Stimulated activated CD8-positive, alpha-beta memory T cell treated with anti-CD3 and anti-CD28 coated beads, Interleukin-12 subunit alpha, Interleukin-12 subunit beta, amount 100 ng/mL, for 24 hours (primary cell): ENCODE data around the gene PLA2G4E.

ENCODE experiments used
- DNase-seq: peaks from one replicate; pipeline ENCODE4 v3.0.0-alpha.2; 2020; ENCODE audit errors: extremely low read depth

The PLA2G4E gene

DNA sequence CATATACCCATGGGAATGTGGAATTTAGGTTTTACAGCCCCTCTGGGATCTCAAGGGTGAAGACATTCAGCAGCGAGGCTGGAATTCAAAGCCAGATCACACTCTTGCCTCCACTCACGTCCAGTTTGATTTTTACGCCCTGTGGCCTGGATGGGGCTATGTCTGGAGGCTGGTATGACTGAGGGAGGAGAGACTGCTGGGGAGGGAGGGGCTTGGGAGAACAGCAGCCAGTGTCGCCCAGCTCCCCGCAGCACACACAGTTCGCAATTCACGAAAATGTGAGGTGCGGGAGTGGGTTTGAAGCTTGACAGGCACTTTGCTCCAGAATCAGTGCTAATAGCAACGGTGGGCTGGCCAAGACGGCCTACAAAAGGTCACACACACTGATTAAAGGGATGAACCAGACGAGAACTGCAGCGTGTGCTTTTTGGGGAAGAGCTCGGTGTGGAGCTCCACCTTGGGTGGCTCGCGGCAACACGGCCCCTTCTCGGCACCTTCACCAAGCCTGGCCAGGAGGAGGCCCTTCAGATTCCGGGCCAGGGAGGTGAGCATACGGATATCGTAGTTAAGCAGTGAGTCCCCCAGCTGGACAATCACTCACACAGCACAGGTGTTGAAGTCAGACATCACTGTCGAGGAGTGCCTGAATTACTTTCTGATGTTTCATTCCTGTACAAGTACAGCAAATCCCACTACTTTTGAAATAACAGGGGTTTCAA, 64.9 kb downstream of the PLA2G4E start:
- no peak for DNase-seq

- no peak for DNase-seq
Observed at GRCh38 chr15:41955100-41955499, 65.7 kb downstream of the PLA2G4E start.

DNA sequence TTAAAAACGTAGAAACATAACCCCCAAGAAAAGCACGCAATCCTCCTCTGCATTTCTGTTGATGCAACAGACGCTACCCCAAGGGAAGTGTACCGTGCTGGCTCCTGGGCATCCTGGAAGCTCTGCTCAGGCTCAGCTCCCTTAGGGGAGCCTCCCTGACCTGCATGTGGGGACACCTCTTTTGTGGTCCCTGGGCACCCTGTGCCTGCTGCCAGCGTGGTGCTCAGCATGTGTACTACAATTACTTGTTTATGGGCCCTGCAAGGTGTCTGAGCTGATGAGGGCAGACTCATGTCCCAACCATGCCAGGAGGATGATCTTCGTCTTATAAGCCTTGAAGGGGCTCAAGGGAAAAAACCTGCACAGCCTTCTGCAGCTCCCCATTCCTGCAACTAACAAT, 66.8 kb downstream of the PLA2G4E start:
- DNase-seq: no peak

DNA sequence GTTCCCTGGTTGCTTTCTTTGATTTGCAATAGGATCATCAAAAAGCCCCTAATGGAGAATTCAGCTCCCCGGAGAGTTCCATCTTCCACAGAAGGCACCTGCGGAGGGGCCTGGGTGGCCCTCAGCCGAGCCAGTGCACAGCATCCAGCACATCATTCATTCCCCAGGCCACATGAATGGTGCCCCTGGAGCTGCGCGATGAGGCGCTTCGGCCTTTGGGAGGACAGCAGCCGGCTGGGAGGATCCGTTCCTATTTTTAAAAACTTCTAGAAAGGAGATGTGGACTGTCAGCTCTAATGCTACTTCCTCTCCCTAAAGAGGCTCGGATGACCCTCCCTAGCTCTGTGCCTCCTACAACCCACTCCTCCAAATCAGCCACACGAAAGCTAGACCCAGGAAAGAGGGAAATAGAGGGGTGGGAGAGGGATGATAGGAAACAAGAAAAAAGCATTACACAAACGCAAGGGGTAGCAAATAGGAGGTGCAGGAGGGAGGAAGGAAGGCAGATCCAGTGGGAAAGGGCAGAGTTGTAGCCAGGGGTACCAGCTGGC, 68.8 kb downstream of the PLA2G4E start:
- no peak for DNase-seq

- no peak for DNase-seq
Observed at GRCh38 chr15:41951571-41951970, 69.3 kb downstream of the PLA2G4E start.

- no peak for DNase-seq
Observed at GRCh38 chr15:41950489-41950888, 70.4 kb downstream of the PLA2G4E start.

GRCh38 chr15:41950127-41950483, 70.7 kb downstream of the PLA2G4E start:
- DNase-seq: no peak

DNA sequence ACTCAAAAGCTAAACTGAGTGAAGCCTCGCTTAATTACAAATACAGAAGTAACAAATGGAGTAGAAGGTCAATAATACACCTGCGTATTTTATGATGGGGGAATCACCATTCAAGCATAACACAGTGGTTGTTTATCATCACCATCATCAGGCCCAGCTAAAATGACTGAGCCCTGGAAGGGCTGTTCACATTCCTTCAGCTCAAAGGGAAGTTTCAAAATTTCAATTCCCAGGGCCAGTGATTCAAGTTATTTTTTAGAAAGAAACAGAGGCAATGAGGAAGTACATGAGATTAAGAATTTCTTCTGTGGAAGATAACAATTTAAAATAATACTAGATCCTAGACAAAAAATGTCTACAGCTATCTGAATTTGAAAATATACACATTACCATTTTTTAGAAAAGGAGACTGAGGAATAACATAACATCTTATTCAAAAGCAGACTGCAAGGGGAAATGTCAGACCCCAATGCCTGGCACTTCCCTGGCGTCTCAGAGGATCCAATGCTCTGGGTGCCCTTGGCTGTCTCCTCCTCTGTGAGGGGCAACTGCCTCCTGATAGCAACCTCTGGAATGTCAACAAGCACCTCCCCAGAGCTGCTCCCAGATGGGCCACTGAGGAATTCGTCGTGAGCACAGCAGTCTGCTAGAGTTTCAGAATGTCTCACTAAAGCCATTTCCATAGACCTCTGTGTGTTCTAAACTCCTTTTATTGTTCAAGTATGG, 71.3 kb downstream of the PLA2G4E start:
- no peak for DNase-seq

DNA sequence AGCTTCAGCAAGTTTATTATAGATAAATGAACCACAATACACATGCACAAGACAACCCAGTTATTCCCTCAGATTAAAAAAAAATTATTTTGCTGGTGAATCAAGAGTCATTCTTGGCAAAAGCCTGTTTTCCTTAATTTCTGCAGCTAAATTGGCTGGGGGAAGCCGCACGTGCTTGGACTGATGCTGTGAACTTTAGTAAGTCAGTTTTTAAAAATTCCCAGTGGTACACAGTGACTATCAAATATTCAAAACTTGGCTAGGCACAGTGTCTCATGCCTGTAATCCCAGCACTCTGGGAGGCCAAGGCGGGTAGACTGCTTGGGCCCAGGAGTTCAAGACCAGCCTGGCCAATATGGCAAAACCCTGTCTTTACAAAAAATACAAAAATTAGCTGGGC, 72.4 kb downstream of the PLA2G4E start:
- no peak for DNase-seq

GRCh38 chr15:41946970-41947369, 73.9 kb downstream of the PLA2G4E start:
- no peak for DNase-seq

- no peak for DNase-seq
Observed at GRCh38 chr15:41945731-41946130, 75.1 kb downstream of the PLA2G4E start.

- no peak for DNase-seq
Observed at GRCh38 chr15:41945221-41945620, 75.6 kb downstream of the PLA2G4E start.

GRCh38 chr15:41944313-41944940, 76.4 kb downstream of the PLA2G4E start:
- no peak for DNase-seq

GRCh38 chr15:41943543-41944312, 77.1 kb downstream of the PLA2G4E start:
- no peak for DNase-seq

DNA sequence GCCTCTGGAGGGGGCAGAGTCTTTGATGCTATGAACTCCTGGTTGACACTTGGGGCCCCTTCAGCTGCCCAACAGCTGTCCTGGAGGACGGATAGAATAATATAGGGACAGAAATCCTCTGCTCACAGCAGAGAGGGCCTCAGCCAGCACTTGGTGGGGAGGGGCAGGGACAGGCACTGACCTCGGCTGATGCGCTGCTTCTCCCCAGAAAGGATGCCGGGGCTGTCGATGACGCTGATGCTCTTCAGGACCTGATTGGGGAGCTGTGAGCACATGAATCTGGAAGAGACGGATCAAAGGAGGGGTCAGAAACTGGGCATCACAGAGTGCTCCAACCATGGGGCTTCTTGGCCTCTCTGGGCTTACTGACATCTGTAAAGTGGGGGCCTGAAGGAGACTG, 78.0 kb downstream of the PLA2G4E start:
- no peak for DNase-seq

DNA sequence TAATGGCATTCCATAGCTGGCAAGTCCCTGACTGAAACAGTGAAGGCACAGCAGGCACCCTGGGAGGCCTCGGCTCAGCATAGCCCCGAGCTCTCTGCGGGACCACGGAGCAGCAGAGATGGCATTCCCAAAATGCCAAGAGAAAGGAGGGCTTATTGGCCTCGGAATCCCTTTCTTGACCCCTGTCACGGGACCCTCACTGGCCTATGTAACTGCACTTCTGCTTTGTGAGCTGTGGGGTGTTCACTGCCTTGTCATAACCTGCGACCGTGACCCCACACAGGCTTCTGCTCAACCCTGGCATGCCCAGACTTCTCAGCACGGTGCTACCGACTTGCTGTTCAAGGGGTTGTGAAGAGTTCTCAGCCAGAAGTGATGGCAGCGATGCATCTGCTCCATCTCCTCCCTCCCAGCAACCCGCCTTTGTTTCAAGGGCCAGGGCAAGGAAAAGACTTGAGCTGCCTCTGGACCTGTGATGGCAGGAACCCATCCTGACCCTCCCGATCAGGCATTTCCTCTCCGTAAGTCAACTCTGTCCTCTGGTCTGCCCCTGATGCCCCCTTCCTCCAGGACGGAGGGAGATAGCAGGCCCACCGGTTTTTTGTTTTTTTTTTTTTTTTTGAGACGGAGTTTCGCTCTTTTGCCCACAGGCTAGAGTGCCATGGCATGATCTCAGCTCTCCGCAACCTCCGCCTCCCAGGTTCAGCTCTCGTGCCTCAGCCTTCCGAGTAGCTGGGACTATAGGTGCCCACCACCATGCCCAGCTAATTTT, 79.0 kb downstream of the PLA2G4E start:
- no peak for DNase-seq

DNA sequence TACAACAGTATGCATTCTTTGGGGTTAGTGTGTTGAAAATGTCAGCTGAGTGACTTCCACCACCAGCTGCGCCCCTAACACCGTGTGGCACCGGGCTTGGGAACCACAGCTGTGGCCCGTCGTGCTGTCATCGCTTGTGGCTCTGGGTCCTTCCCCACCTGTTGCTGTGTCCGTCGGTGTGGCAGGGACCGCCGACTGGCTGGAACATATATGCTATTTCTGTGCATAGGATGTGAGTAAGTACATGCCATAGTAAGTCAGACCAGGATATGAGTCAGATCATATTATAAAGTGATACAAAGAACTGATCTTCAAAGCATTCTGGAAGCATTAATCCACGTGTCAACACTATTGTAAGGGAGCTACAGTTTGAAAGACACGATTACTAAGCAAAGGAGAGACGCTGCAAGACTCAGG, 80.4 kb downstream of the PLA2G4E start:
- DNase-seq: no peak

DNA sequence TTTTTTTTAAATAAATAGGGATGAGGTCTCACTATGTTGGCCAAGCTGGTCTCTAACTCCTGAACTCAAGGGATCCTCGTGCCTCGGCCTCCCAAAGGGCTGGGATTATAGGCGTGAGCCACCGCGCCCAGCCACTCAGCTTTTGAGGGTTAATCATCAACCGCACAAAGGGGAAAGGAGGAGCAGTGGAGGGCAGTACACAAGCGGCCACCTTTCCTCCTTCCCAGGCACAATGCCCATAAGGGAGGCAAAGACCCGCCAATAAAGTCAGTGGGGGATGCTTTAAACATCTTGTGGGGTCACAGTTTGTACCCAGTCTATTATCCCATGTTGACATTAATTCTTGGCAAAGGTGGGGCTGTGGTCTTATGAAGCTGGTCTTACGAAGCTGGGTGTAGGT, 80.9 kb downstream of the PLA2G4E start:
- DNase-seq: no peak

DNA sequence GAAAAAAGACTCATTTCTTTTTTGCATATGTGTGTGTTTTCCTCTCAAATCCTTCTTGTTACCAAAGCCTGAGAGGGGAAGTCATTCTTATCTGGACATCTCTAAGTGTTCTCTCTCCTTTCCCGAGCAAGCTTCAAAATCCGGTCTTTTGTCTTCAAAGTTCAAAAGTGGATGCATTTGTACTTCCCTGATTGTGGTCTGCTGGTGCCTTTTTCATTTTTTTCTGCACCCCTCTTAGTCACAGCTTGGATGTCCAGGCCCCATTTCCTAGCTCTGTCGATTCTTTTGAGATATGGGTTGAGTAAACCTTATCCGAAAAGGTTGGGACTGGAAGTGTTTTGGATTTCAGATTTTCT, 83.3 kb downstream of the PLA2G4E start:
- DNase-seq: no peak

DNA sequence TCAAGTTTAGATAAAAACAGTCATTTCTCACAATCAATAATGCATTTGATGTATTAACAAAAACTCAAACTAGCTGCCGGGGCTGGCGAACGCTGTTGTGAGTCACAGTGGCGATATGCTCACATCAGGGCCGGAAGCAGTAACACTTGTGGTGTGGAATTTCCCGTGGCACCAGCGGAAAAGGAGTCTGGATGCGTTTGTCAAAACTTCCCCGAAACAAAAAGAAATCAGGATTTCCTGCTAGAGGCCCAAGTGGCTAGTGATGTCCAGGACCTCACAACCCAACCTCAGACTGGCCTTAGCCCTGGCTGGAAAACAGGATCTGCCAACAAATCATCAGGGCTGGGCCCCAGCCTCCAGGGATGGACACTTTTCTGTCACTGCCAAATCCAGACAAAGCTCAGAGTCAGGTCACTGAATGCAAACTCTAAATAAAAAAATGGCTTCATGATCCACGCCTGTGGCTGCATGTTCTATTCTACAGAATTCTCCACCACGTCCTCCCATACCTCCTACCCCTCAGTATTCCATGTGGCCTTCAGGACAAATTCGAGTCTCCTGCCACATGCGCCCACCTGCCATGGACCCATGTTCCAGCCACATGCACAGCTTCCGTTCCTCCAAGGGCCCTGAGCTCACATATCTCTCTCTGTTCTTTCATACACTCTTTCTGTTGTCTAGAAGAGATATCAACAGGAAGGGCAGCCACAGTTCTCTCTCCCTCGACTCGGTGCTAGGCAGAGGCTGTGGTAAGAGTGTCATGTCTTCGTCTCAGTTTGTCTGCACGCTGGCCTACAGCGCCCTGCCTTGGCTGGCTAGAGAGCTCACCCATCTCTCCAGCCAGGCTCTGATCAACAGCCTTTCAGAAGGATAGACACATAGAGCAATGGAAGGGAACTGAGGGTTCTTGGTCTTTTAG, 83.9 kb downstream of the PLA2G4E start:
- DNase-seq: peak; percentile 39
